ENCODE measurements around the gene SIGLEC8. TPM values are rescaled to one million over a fixed set of nuclear protein-coding genes. Genes with fewer than 3 reads are reported as not detected.

SIGLEC8 gene
- not detected in 5 replicates for total RNA-seq (2022; extraction: Qiagen RNA extraction)

DNA sequence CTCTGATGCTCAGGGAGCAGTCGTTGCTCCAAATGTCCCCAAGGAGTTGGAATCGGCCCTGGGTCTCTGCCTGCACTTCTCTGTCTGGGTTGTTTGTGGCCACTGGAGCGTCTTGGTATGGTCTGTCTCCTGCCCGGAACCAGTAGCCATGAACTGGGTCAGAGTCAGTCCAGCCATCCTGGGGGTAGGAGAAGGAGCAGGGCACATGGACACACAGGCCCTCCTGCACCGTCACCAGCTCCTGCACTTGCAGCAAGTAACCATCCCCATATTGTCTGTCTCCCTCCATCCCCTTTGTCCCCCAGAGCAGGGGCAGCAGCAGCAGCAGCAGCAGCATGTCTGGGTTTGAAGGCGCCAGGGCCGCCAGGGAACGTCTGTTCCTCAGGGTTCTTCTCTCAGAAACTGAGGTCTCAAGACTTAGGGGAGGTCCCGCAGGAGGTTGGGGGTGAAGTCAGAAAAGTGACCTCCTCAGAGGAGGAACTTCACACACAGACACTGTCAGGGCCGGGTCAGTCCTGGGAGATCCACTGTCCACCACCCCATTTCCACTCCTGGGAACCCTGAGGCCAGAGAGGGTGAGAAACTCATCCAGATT lies at the start of gene SIGLEC8:
TSS of gene SIGLEC8 (minus strand) at position 404 of the 595 bp plus-strand sequence. CDS start at position 337, 67 bp downstream.

DNA sequence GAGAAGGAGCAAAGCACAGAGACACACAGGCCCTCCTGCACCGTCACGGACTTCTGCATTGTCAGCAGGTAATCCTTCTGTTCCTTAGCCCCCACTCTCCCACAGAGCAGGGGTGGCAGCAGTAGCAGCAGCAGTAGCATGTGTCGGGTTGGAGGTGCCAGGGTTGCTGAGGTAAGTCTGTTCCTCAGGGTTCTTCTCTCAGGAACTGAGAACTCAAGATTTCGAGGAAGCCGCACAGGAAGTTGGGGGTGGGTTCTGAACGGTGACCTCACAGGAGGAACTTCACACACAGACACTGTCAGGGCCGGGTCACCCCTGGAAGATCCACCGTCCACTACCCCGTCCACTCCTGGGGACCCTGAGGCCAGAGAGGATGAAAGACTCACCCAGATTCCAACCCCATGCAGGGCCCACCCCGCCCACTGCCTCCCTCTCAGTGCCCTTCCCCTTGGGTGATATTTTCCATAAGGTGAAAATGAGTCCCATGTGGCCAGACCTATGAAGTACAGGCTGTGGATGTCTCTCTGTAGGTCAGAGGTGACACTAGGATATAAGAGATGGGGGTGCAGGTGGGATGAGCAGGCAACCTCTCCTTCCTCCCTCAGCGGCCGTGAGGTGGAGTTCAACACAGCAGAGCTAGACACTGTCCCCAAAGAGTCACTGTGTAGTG lies 43.5 kb upstream of the SIGLEC8 start, which contains the start of gene SIGLEC12:
TSS of gene SIGLEC12 (minus strand) at position 207 of the 670 bp plus-strand sequence. CDS start at position 140, 67 bp downstream.

DNA sequence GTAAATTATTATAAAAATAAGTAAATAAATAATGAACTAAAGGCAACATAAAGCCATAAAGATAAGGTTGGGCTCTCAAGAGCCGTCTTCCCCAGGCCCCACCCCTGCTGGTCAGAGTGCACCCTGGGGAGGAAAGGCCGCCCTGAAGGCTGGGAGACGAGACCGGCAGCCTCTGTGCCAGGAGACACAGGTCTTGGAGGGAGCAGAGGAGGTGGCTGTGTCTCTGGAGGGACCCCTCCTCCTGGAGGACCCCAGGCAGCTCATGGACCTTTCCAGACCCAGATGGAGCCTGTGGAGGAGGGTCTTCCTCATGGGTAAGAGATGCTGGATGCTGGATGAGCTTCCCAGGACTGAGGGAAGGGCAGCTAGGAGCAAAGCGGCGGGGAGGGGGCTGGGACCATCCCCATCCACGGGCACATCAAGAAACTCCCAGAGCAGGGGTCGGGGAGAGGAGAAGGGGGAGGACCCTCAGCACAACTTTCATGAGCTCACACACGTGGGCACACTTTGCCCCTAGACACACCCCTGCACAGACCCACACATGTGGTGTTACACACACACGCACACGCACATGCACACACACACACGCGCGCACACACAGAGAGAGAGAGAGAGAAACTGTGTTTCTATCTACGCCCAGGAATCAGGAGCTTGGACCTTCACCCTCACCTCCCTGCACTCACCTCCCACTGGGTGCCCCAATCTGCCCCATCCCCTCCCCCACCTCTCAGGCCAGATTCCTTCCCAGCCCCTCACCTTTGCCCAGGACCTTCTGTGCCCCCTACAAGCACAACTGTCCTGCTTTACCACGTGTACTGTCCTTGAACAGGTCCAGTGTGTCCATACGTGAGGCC lies 20.4 kb upstream of the SIGLEC8 start, which contains the start of gene CEACAM18:
TSS of gene CEACAM18 (plus strand) at position 159 of the 854 bp plus-strand sequence.

DNA sequence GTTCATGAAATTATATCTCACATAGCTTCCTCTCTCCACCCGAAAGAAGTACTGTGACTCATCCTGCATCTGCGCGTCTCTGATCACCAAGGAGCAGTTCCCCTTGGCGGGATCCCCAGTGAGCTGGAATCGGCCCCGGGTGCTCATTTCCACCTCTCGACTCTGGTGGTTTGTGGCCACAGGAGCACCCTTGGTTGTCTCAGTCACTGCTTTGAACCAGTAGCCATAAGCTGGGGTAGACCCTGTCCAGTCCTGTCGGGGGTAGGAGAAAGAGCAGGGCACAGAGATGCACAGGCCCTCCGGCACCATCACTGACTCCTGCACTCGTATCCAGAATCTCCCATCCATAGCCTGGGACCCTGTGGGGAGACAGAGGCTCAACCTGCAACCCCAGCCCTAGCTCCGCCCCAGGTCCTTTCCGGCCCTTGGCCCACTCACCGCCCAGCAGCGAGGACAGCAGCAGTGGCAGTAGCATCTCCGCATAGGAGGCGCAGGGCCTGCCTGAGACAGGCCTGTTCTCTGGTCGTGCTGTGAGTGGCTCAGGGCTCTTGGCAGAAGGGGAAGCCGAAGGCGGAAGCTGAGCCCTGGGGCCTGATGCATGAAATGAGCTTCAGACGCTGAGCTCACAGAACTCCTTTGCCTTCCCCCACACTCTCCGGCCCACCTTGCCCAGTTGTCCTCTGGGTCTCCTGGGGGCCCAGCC lies 41.0 kb downstream of the SIGLEC8 start, which contains the start of gene SIGLEC10:
TSS of gene SIGLEC10 (minus strand) at position 536 of the 703 bp plus-strand sequence. CDS start at position 475, 61 bp downstream.

Other genes with a start within 250 kb of the SIGLEC8 start
- gene CD33, start 233.4 kb downstream of the SIGLEC8 start, total RNA-seq (2022; extraction: Qiagen RNA extraction), result 0.15 TPM in 2 of 5 replicates, not detected in the others
- gene SIGLECL1, start 207.4 kb downstream of the SIGLEC8 start, total RNA-seq (2022; extraction: Qiagen RNA extraction), result not detected in 5 replicates
- gene IGLON5, start 146.8 kb downstream of the SIGLEC8 start, total RNA-seq (2022; extraction: Qiagen RNA extraction), result 0.06 to 0.09 TPM (median 0.08 TPM) in 4 of 5 replicates, not detected in the other
- 9.6 to 14.1 TPM (median 13.8 TPM) in 5 replicates for gene VSIG10L, start 116.3 kb downstream of the SIGLEC8 start, total RNA-seq (2022; extraction: Qiagen RNA extraction)
- gene ETFB, start 92.1 kb downstream of the SIGLEC8 start, total RNA-seq (2022; extraction: Qiagen RNA extraction), result 227 to 265 TPM (median 239 TPM) in 5 replicates
- gene CLDND2, start 89.5 kb downstream of the SIGLEC8 start, total RNA-seq (2022; extraction: Qiagen RNA extraction), result 4.6 to 14.2 TPM (median 13.0 TPM) in 5 replicates
- not detected in 5 replicates for gene NKG7, start 85.8 kb downstream of the SIGLEC8 start, total RNA-seq (2022; extraction: Qiagen RNA extraction)
- not detected in 5 replicates for gene LIM2, start 70.5 kb downstream of the SIGLEC8 start, total RNA-seq (2022; extraction: Qiagen RNA extraction)
- not detected in 5 replicates for gene C19orf84, start 67.9 kb downstream of the SIGLEC8 start, total RNA-seq (2022; extraction: Qiagen RNA extraction)
- not detected in 5 replicates for gene SIGLEC10, start 40.8 kb downstream of the SIGLEC8 start, total RNA-seq (2022; extraction: Qiagen RNA extraction)
- not detected in 5 replicates for gene CEACAM18, start 20.1 kb upstream of the SIGLEC8 start, total RNA-seq (2022; extraction: Qiagen RNA extraction)
- not detected in 5 replicates for gene SIGLEC12, start 43.3 kb upstream of the SIGLEC8 start, total RNA-seq (2022; extraction: Qiagen RNA extraction)
- gene SIGLEC6, start 73.2 kb upstream of the SIGLEC8 start, total RNA-seq (2022; extraction: Qiagen RNA extraction), result not detected in 5 replicates
- gene ZNF175, start 112.8 kb upstream of the SIGLEC8 start, total RNA-seq (2022; extraction: Qiagen RNA extraction), result 3.2 to 5.1 TPM (median 4.1 TPM) in 5 replicates
- gene SIGLEC5, start 171.9 kb upstream of the SIGLEC8 start, total RNA-seq (2022; extraction: Qiagen RNA extraction), result not detected in 5 replicates
- 0.08 to 0.20 TPM in 2 of 5 replicates, not detected in the others for gene SIGLEC14, start 188.4 kb upstream of the SIGLEC8 start, total RNA-seq (2022; extraction: Qiagen RNA extraction)
- gene SPACA6, start 234.9 kb upstream of the SIGLEC8 start, total RNA-seq (2022; extraction: Qiagen RNA extraction), result 10.2 to 20.1 TPM (median 13.4 TPM) in 5 replicates

Data from A549 treated with Mapracorat at 1 μM for 4 hours (cell line).